ENCODE results near the gene U2AF2.
A peak's percentile ranks its signal among the peaks of the same experiment; 100 is the strongest.

U2AF2 gene

GRCh38 chr19:55660404-55660803 lies 5.6 kb downstream of the U2AF2 start:
- no peak for DNase-seq

GRCh38 chr19:55660991-55661390 lies 6.2 kb downstream of the U2AF2 start:
- DNase-seq = no peak

- no peak for DNase-seq
These were observed 7.0 kb downstream of the U2AF2 start for GRCh38 chr19:55661826-55662225.

- no peak for DNase-seq
These were observed 9.2 kb downstream of the U2AF2 start for GRCh38 chr19:55663846-55664536.

- no peak for DNase-seq
These were observed 11.6 kb downstream of the U2AF2 start for GRCh38 chr19:55666343-55667005.

- DNase-seq = no peak
These were observed 12.2 kb downstream of the U2AF2 start for GRCh38 chr19:55667006-55667381.

GRCh38 chr19:55667511-55667910 lies 12.7 kb downstream of the U2AF2 start:
- no peak for DNase-seq

GRCh38 chr19:55667958-55668357 lies 13.1 kb downstream of the U2AF2 start:
- DNase-seq = no peak

- no peak for DNase-seq
These were observed 13.9 kb downstream of the U2AF2 start for GRCh38 chr19:55668603-55669348.

GRCh38 chr19:55669418-55670279 lies 14.8 kb downstream of the U2AF2 start:
- no peak for DNase-seq

GRCh38 chr19:55670280-55671053 lies 15.6 kb downstream of the U2AF2 start:
- no peak for DNase-seq

GRCh38 chr19:55671054-55671378 lies 16.2 kb downstream of the U2AF2 start:
- no peak for DNase-seq

GRCh38 chr19:55672418-55672817 lies 17.6 kb downstream of the U2AF2 start:
- no peak for DNase-seq

GRCh38 chr19:55673465-55673864 lies 18.6 kb downstream of the U2AF2 start:
- DNase-seq = no peak

- no peak for DNase-seq
These were observed 19.1 kb downstream of the U2AF2 start for GRCh38 chr19:55673889-55674288.

GRCh38 chr19:55674459-55674840 lies 19.6 kb downstream of the U2AF2 start:
- DNase-seq = no peak

- DNase-seq = peak; percentile 99
These were observed 20.2 kb downstream of the U2AF2 start, which contains the start of gene EPN1 for GRCh38 chr19:55674841-55675660. Gene EPN1 (plus strand): TSS chr19:55675226. CDS start chr19:55678628, 3,402 bp downstream.

GRCh38 chr19:55675661-55676354 lies 21.0 kb downstream of the U2AF2 start:
- no peak for DNase-seq

- DNase-seq = no peak
These were observed 21.5 kb downstream of the U2AF2 start for GRCh38 chr19:55676383-55676782.

GRCh38 chr19:55676889-55677505 lies 22.2 kb downstream of the U2AF2 start:
- DNase-seq = no peak

Data from NCI-H1436 (cell line).